ENCODE results near the gene EIF4G3. TPM values are rescaled to one million over a fixed set of nuclear protein-coding genes. Genes with fewer than 3 reads are reported as not detected.
A peak's percentile ranks its signal among the peaks of the same experiment; 100 is the strongest.
"Not testable (repeated sequence)": the region's sequence is repeated elsewhere in the genome, so short reads cannot be mapped to it uniquely, and the experiment has no call there.

Gene EIF4G3
- polyA plus RNA-seq, 1 donor from 2014 or later, result 13.1 TPM

- Mint-ChIP-seq H3K27me3 (no peaks in the 10 kb centered on the region), H3K4me3 (no peak overlapping the region), H3K36me3 (peaks cover 10% of the 10 kb centered on the region), H3K4me1 (peaks cover 3 to 8% (median 5%) of the 10 kb centered on the region in 3 donors), H3K27ac (no peak overlapping the region), H3K9me3 (peaks cover 0 to 2% (median 1%) of the 10 kb centered on the region in 3 donors)
Observed at GRCh38 chr1:21035794-21036193, 140.9 kb downstream of the EIF4G3 start.

- Mint-ChIP-seq H3K4me1 (peaks cover 2 to 8% (median 5%) of the 10 kb centered on the region in 3 donors), H3K27me3 (no peaks in the 10 kb centered on the region), H3K9me3 (peaks cover 0 to 5% (median 2%) of the 10 kb centered on the region in 3 donors), H3K27ac (no peak overlapping the region), H3K4me3 (no peak overlapping the region), H3K36me3 (peaks cover 10% of the 10 kb centered on the region)
Observed at GRCh38 chr1:21034725-21035628, 141.7 kb downstream of the EIF4G3 start.

GRCh38 chr1:21032741-21033140, 144.0 kb downstream of the EIF4G3 start:
- peaks cover 7% of the 10 kb centered on the region for H3K36me3 Mint-ChIP-seq
- peaks cover 1 to 10% (median 9%) of the 10 kb centered on the region in 3 donors for H3K4me1 Mint-ChIP-seq
- no peak overlapping the region for H3K4me3 Mint-ChIP-seq
- no peaks in the 10 kb centered on the region for H3K27me3 Mint-ChIP-seq
- H3K9me3 Mint-ChIP-seq, result peaks cover 0 to 5% (median 2%) of the 10 kb centered on the region in 3 donors
- H3K27ac Mint-ChIP-seq, result no peak overlapping the region

GRCh38 chr1:21030181-21030580, 146.5 kb downstream of the EIF4G3 start:
- H3K36me3 Mint-ChIP-seq, result peaks cover 7% of the 10 kb centered on the region
- H3K4me1 Mint-ChIP-seq, result peaks cover 3 to 21% (median 9%) of the 10 kb centered on the region in 3 donors
- H3K27me3 Mint-ChIP-seq, result no peaks in the 10 kb centered on the region
- H3K9me3 Mint-ChIP-seq, result peaks cover 0 to 5% (median 0%) of the 10 kb centered on the region in 3 donors
- H3K27ac Mint-ChIP-seq, result no peak overlapping the region
- H3K4me3 Mint-ChIP-seq, result no peak overlapping the region

DNA sequence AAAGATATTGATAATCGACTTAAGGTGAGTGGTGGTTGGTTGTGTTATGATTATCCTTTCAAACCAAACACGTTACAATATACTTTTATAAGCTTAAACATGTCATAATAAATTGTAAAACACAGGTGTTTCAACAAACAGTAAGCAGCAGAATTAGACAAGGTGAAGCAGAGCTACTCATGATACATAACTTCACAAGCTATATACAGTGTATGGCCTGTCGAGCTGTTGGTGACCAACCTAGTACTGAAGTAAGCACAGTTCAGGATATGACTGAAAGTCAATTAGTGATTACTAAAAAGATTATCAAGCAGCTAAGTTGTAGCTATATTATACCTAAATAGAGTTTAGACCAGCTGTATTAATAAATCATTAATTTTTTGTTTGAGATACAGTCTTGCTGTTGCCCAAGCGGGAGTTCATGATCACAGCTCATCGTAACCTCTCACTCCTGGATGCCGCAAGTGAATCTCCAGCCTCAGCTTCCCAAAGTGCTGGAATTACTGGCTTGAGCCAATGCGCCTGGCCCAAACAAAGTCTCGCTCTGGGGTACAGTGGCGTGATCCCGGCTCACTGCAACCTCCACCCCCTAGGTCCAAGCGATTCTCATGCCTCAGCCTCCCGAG, 148.1 kb downstream of the EIF4G3 start:
- no peak overlapping the region for H3K27ac Mint-ChIP-seq
- peaks cover 0 to 5% (median 0%) of the 10 kb centered on the region in 3 donors for H3K9me3 Mint-ChIP-seq
- peaks cover 3 to 23% (median 10%) of the 10 kb centered on the region in 3 donors for H3K4me1 Mint-ChIP-seq
- H3K27me3 Mint-ChIP-seq, result no peaks in the 10 kb centered on the region
- H3K36me3 Mint-ChIP-seq, result peaks cover 7% of the 10 kb centered on the region
- H3K4me3 Mint-ChIP-seq, result no peak overlapping the region

DNA sequence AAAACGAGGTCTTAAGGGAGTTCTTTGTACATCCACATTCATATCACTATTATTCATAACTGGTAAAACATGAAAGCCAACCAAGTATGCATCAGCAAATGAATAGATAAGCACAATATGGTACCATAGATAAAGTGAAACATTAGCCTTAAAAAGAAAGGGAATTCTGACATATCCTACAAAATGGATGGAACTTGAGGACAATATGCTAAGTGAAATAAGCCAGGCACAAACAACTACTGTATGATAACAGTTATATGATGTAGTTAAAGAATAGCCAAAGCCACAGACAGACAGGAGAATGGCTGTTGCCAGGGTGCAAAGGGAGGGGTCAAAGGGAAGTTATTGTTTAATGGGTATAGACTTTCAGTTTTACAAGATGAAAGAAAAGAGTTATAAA, 148.9 kb downstream of the EIF4G3 start:
- H3K27me3 Mint-ChIP-seq, result no peaks in the 10 kb centered on the region
- H3K4me1 Mint-ChIP-seq, result peaks cover 3 to 25% (median 11%) of the 10 kb centered on the region in 3 donors
- peaks cover 7% of the 10 kb centered on the region for H3K36me3 Mint-ChIP-seq
- H3K9me3 Mint-ChIP-seq, result peaks cover 0 to 5% (median 0%) of the 10 kb centered on the region in 3 donors
- no peak overlapping the region for H3K4me3 Mint-ChIP-seq
- peak overlapping the region in 1 of 3 donors; percentile 75 for H3K27ac Mint-ChIP-seq

DNA sequence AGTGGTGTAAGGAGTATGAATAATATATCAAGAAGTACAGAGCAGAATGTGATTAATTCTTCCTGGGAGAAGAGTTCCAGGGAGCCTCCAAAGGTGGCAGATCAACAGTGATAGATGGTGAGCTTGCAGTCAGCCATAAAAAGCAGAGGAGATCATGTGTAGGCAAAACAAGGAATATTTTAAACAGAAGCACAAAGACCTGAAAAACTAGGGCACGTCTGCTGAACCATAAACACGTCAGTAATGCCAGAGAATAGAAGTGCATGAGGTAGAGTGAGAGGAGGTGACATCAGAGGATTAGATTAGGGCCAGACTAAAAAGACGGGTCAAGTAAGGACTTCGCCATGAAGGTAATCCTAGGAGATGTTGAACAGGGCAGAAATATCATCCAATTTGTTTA, 151.8 kb downstream of the EIF4G3 start:
- no peak overlapping the region for H3K4me3 Mint-ChIP-seq
- H3K36me3 Mint-ChIP-seq, result peaks cover 5% of the 10 kb centered on the region
- H3K27ac Mint-ChIP-seq, result peak overlapping the region in 1 of 3 donors; percentile 11
- no peaks in the 10 kb centered on the region for H3K27me3 Mint-ChIP-seq
- H3K9me3 Mint-ChIP-seq, result peaks cover 0 to 2% (median 0%) of the 10 kb centered on the region in 3 donors
- H3K4me1 Mint-ChIP-seq, result peaks cover 12 to 34% (median 19%) of the 10 kb centered on the region in 3 donors

- not testable (repeated sequence) for H3K27me3 Mint-ChIP-seq, H3K27ac Mint-ChIP-seq, H3K4me3 Mint-ChIP-seq, H3K9me3 Mint-ChIP-seq, H3K36me3 Mint-ChIP-seq
- H3K4me1 Mint-ChIP-seq, result peaks cover 10 to 34% (median 18%) of the 10 kb centered on the region in 3 donors
Observed at GRCh38 chr1:21024136-21024896, 152.4 kb downstream of the EIF4G3 start.

GRCh38 chr1:21022279-21023040, 154.2 kb downstream of the EIF4G3 start:
- Mint-ChIP-seq H3K4me3 (peak overlapping the region; percentile 30 to 87 (median 56)), H3K9me3 (peaks cover 0 to 2% (median 0%) of the 10 kb centered on the region in 3 donors), H3K4me1 (peaks cover 14 to 25% (median 14%) of the 10 kb centered on the region in 3 donors), H3K36me3 (peaks cover 7% of the 10 kb centered on the region), H3K27me3 (no peaks in the 10 kb centered on the region), H3K27ac (peak overlapping the region; percentile 10 to 89 (median 38))

DNA sequence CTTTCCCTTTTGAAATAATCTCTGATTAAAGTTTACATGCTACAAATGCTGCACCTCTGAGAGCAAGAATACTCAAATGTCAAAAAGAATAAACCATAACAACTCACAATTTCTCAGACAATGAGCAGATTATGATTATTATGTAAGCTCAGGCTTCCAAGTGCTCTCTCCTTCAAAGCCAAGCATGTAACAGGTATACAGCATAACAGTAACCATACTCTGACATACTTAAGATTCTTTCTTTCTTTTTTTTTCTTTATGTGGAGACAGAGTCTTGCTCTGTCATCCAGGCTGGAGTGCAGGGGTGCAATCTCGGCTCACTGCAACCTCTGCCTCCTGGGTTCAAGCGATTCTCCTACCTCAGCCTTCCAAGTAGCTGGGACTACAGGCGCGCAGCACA, 155.4 kb downstream of the EIF4G3 start:
- H3K9me3 Mint-ChIP-seq, result peaks cover 0 to 2% (median 0%) of the 10 kb centered on the region in 3 donors
- no peak overlapping the region for H3K27ac Mint-ChIP-seq

DNA sequence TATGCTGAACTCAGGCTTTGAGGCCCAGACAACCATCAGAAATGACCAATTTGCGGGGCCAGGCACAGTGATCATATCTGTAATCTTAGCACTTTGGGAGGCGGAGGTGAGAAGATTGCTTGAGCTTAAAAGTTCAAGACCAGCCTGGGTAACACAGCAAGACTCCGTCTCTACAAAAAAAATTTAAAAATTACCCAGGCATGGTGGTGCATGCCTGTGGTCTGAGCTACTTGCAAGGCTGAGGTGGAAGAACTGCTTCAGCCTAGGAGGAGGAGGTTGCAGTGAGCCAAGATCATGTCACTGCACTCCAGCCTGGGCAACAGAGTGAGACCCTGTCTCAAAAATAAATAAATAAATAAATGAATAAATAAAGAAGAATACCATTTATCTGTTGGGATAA, 156.5 kb downstream of the EIF4G3 start:
- Mint-ChIP-seq H3K36me3 (peaks cover 8% of the 10 kb centered on the region), H3K4me1 (peaks cover 14 to 18% (median 17%) of the 10 kb centered on the region in 3 donors), H3K27me3 (no peaks in the 10 kb centered on the region), H3K9me3 (no peaks in the 10 kb centered on the region), H3K27ac (no peak overlapping the region), H3K4me3 (no peak overlapping the region)

More for the DNA sequence above, 155.4 kb downstream of the EIF4G3 start:
- H3K36me3 Mint-ChIP-seq, result peaks cover 5% of the 10 kb centered on the region
- H3K4me1 Mint-ChIP-seq, result peaks cover 14 to 23% (median 18%) of the 10 kb centered on the region in 3 donors
- no peaks in the 10 kb centered on the region for H3K27me3 Mint-ChIP-seq
- H3K4me3 Mint-ChIP-seq, result peak overlapping the region in 1 of 4 donors; percentile 33

DNA sequence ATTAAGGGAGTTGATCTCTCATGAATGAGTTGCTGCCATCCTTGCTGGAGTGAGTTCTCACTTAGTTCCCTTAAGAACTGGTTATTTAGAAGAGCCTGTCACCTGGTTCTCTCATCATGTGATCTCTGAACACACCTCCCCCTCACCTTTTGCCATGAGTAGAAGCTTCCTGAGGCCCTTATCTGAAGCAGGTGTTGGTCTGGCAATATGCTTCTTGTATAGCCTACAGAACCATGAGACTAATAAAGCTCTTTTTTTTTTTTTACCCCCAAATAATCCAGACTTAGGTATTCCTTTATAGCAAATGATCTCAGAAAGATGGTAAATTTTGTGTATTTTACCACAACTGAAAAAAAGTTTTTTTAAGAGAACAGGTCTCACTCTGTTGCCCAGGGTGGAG, 158.0 kb downstream of the EIF4G3 start:
- H3K9me3 Mint-ChIP-seq, result no peaks in the 10 kb centered on the region
- H3K27me3 Mint-ChIP-seq, result no peaks in the 10 kb centered on the region
- H3K36me3 Mint-ChIP-seq, result peaks cover 10% of the 10 kb centered on the region
- H3K4me1 Mint-ChIP-seq, result peaks cover 16 to 19% (median 18%) of the 10 kb centered on the region in 3 donors
- no peak overlapping the region for H3K27ac Mint-ChIP-seq
- peak overlapping the region in 2 of 4 donors; percentile 14 to 41 for H3K4me3 Mint-ChIP-seq

- H3K27me3 Mint-ChIP-seq, result no peaks in the 10 kb centered on the region
- peaks cover 4 to 22% (median 14%) of the 10 kb centered on the region in 3 donors for H3K4me1 Mint-ChIP-seq
- H3K4me3 Mint-ChIP-seq, result no peak overlapping the region
- H3K9me3 Mint-ChIP-seq, result no peaks in the 10 kb centered on the region
- no peak overlapping the region for H3K27ac Mint-ChIP-seq
- peaks cover 11% of the 10 kb centered on the region for H3K36me3 Mint-ChIP-seq
Observed at GRCh38 chr1:21013510-21013909, 163.2 kb downstream of the EIF4G3 start.

- H3K27ac Mint-ChIP-seq, result no peak overlapping the region
- H3K36me3 Mint-ChIP-seq, result peaks cover 10% of the 10 kb centered on the region
- H3K4me3 Mint-ChIP-seq, result no peak overlapping the region
- no peaks in the 10 kb centered on the region for H3K9me3 Mint-ChIP-seq
- H3K27me3 Mint-ChIP-seq, result no peaks in the 10 kb centered on the region
- peaks cover 4 to 22% (median 13%) of the 10 kb centered on the region in 3 donors for H3K4me1 Mint-ChIP-seq
Observed at GRCh38 chr1:21012937-21013336, 163.8 kb downstream of the EIF4G3 start.
